Endothelial cell of umbilical vein (primary cell): ENCODE data around the gene PPP1R1B. TPM values are rescaled to one million over a fixed set of nuclear protein-coding genes. Genes with fewer than 3 reads are reported as not detected.

Experiments used
- BruUV-seq: library from RNA; stranded (reverse); fragments of 400-500 nt; replicated peaks from 2 replicates; lab custom pipeline; 2021; lab: Mats Ljungman, UMichigan
- CTCF ChIA-PET: fragments of 300-600, 350-600 bp; sonication (Branson Sonifier 250); formaldehyde crosslinking; loops from one replicate; lab custom pipeline; 2021; ENCODE audit warnings: antibody characterized with exemption, inconsistent platforms; lab: Charles Lee
- POLR2A ChIA-PET: fragments of 300-600, 350-600 bp; sonication (Branson Sonifier 250); formaldehyde crosslinking; loops from one replicate; lab custom pipeline; 2021; ENCODE audit warnings: antibody characterized with exemption, inconsistent platforms; lab: Charles Lee
- DNase-seq: peaks from one replicate; pipeline ENCODE4 v3.0.0-alpha.2; 2011; ENCODE audit warnings: low read depth, low spot score
- FAIRE-seq: peaks from 2 replicates; lab custom pipeline; 2011; peaks lifted over from hg19 to GRCh38; lab: Jason Lieb, UNC
- H2AFZ ChIP-seq: 2 replicates; pipeline ENCODE4 v1.6.0; 2012; ENCODE audit warnings: low read depth, low read length, control low read depth, inconsistent platforms
- H3K27ac ChIP-seq: 2 replicates; pipeline ENCODE4 v1.5.1; 2011; ENCODE audit warnings: low read depth, mild to moderate bottlenecking, control low read depth, low read length, moderate library complexity; ENCODE audit not compliant: insufficient read depth
- H3K27me3 ChIP-seq, 2 experiments: 2 replicates each; pipeline versions ENCODE4 v1.6.0 to v1.6.1; 2011; ENCODE audit warnings: low read length in 2 of 2, mixed read lengths in 1 of 2; ENCODE audit not compliant: control insufficient read depth in 2 of 2, insufficient read depth in 2 of 2
- H3K36me3 ChIP-seq, 2 experiments: 2 replicates in 1 of 2; 3 replicates in 1 of 2; pipeline ENCODE4 v1.5.1; 2011; ENCODE audit warnings: low read length in 2 of 2, mild to moderate bottlenecking in 1 of 2, moderate library complexity in 1 of 2; ENCODE audit not compliant: control insufficient read depth in 2 of 2, insufficient read depth in 2 of 2; ENCODE audit errors: extremely low read depth in 1 of 2
- H3K4me1 ChIP-seq: 3 replicates; pipeline ENCODE4 v1.5.1; 2011; ENCODE audit warnings: mild to moderate bottlenecking, low read length; ENCODE audit not compliant: control insufficient read depth, insufficient read depth; ENCODE audit errors: extremely low read depth
- H3K4me2 ChIP-seq: 2 replicates; pipeline ENCODE4 v1.6.1; 2011; ENCODE audit warnings: low read length, control low read depth, mixed read lengths; ENCODE audit not compliant: insufficient read depth
- H3K4me3 ChIP-seq, 3 experiments: fragments of 200-600 bp in 1 of 3; sonication (generic), shearing (Covaris generic) in 1 of 3; replicated peaks in 1 of 3; 2 replicates each; pipeline ENCODE4 v1.5.1; 2011 to 2016; ENCODE audit warnings: control low read depth in 3 of 3, low read length in 3 of 3, mild to moderate bottlenecking in 2 of 3, inconsistent platforms in 1 of 3, low read depth in 1 of 3, moderate library complexity in 1 of 3; ENCODE audit not compliant: insufficient read depth in 1 of 3
- H3K79me2 ChIP-seq: 2 replicates; pipeline ENCODE4 v1.6.0; 2012; ENCODE audit warnings: low read length, inconsistent platforms; ENCODE audit not compliant: control insufficient read depth, insufficient read depth
- H3K9ac ChIP-seq: replicated peaks from 2 replicates; pipeline ENCODE3; 2011; ENCODE audit warnings: low read length, control low read depth; ENCODE audit not compliant: insufficient read depth; ENCODE audit errors: extremely low read depth
- H3K9me1 ChIP-seq: replicated peaks from 3 replicates; pipeline ENCODE4 v1.6.0; 2011; ENCODE audit warnings: mild to moderate bottlenecking, low read length; ENCODE audit not compliant: control insufficient read depth, insufficient read depth; ENCODE audit errors: extremely low read depth
- H3K9me3 ChIP-seq: replicated peaks from 2 replicates; pipeline ENCODE4 v1.5.1; 2012; ENCODE audit warnings: low read length, inconsistent platforms; ENCODE audit not compliant: control insufficient read depth, insufficient read depth
- H4K20me1 ChIP-seq: replicated peaks from 2 replicates; pipeline ENCODE3; 2011; ENCODE audit warnings: mild to moderate bottlenecking, low read length; ENCODE audit not compliant: control insufficient read depth, insufficient read depth; ENCODE audit errors: extremely low read depth
- CTCF ChIP-seq, 2 donors: IDR thresholded peaks; 1 replicate in 1 of 2; 2 replicates in 1 of 2; pipeline ENCODE4 v1.5.1; 2011; ENCODE audit warnings: low read length in 2 of 2, mild to moderate bottlenecking in 2 of 2, moderate library complexity in 2 of 2, control low read depth in 1 of 2, inconsistent platforms in 1 of 2, low read depth in 1 of 2; ENCODE audit not compliant: insufficient read depth in 1 of 2; ENCODE audit errors: extremely low read depth in 1 of 2
- EZH2 ChIP-seq: IDR thresholded peaks from 2 replicates; pipeline ENCODE4 v1.6.1; 2012; ENCODE audit warnings: borderline replicate concordance, low read depth, mild to moderate bottlenecking, moderate library complexity, low read length, inconsistent platforms; ENCODE audit not compliant: severe bottlenecking
- FOS ChIP-seq: IDR thresholded peaks from 2 replicates; pipeline ENCODE4 v1.6.1; 2011; ENCODE audit warnings: mild to moderate bottlenecking, low read length, moderate library complexity, borderline replicate concordance; ENCODE audit not compliant: insufficient read depth
- GATA2 ChIP-seq: IDR thresholded peaks from 2 replicates; pipeline ENCODE4 v1.7.0; 2011; ENCODE audit warnings: low read depth, mild to moderate bottlenecking, moderate library complexity, mixed read lengths, low read length; ENCODE audit not compliant: insufficient read length, insufficient read depth
- JUN ChIP-seq: IDR thresholded peaks from 2 replicates; pipeline ENCODE4 v1.6.1; 2011; ENCODE audit warnings: borderline replicate concordance, low read depth; ENCODE audit not compliant: insufficient read length, insufficient read depth
- MAX ChIP-seq: IDR thresholded peaks from 2 replicates; pipeline ENCODE4 v1.6.1; 2011; ENCODE audit not compliant: insufficient read depth, insufficient read length
- MYC ChIP-seq: IDR thresholded peaks from one replicate; pipeline ENCODE4 v1.6.1; 2011; ENCODE audit warnings: mild to moderate bottlenecking, low read depth, low read length
- POLR2A ChIP-seq: IDR thresholded peaks from 2 replicates; pipeline ENCODE4 v1.6.1; 2012; ENCODE audit warnings: low read depth, mild to moderate bottlenecking, control low read depth, low read length
- POLR2AphosphoS5 ChIP-seq: IDR thresholded peaks from 2 replicates; pipeline ENCODE4 v1.6.1; 2012; ENCODE audit warnings: low read depth, mild to moderate bottlenecking, control low read depth, low read length, moderate library complexity; ENCODE audit not compliant: insufficient read depth
- dilution Hi-C: fragments of 300-500 bp; cut with MboI; formaldehyde crosslinking; loops from one replicate; pipeline ENCODE4 v1.15.0; 2019; ENCODE audit warnings: low sequenced_read_pairs; ENCODE audit not compliant: extremely low pct_ligation_motif_present
- intact Hi-C: fragments of 100-400 bp; cut with micrococcal nuclease; formaldehyde crosslinking; loops from one replicate; pipeline ENCODE4 v1.10.0; 2022
- polyA plus RNA-seq, 4 experiments: library from polyadenylated mRNA; depleted of rRNA in 3 of 4; stranded (reverse) in 3 of 4; unstranded in 1 of 4; fragments of >200 nt; gene quantifications; 2 replicates each; pipeline versions ENCODE4 v1.2.1 to v1.2.3, GENCODE V29; 2011 to 2012; ENCODE audit warnings: missing spikeins in 1 of 4
- total RNA-seq: library from RNA; stranded (reverse); gene quantifications from 2 replicates; pipeline ENCODE4 v1.2.3, GENCODE V29; 2021

PPP1R1B gene
- total and polyA plus RNA-seq, 2 donors (not counting 3 experiments of a cell fraction or from before 2014, with no cell fraction given): not detected

- CTCF ChIA-PET: interaction anchor here (1.0 to 2.0 kb wide), 9 partner anchors 10 to 34 kb away, joined by 3 to 19 read pairs (median 5); partner anchors contain the start of gene PNMT
- Histone ChIP-seq H2AFZ (no peak overlapping the region), H3K9ac (no peak overlapping the region), H3K9me3 (no peaks in the 10 kb centered on the region), H3K27ac (no peak overlapping the region), H3K4me1 (peaks cover 19% of the 10 kb centered on the region), H3K36me3 (no peaks in the 10 kb centered on the region), H3K4me2 (peak overlapping the region; percentile 81), H3K9me1 (no peaks in the 10 kb centered on the region), H3K4me3 (peak overlapping the region in 1 of 3 experiments; percentile 91), H3K27me3 (no peaks in the 10 kb centered on the region), H3K79me2 (peaks cover 19% of the 10 kb centered on the region), H4K20me1 (no peaks in the 10 kb centered on the region)
- TF ChIP-seq MAX: no peak
- no peak for TF ChIP-seq POLR2AphosphoS5
- TF ChIP-seq JUN: no peak
- TF ChIP-seq CTCF (IDR thresholded peaks at IDR 0.05; ENCODE audit: extremely low read depth in 1 of 2, insufficient read depth in 1 of 2, low read depth in 1 of 2, low read length in 2 of 2): no peak
- TF ChIP-seq FOS: no peak
- no peak for TF ChIP-seq POLR2A
- TF ChIP-seq MYC: no peak
- no peak for TF ChIP-seq EZH2
- no peak for TF ChIP-seq GATA2
- DNase-seq (no peak), FAIRE-seq (no peak)
- intact Hi-C loops (loop anchor here (5.0 kb wide), 1 partner anchor 114 kb away; no protein-coding TSS in a partner anchor), dilution Hi-C loops (loop anchor here (10.0 kb wide), 1 partner anchor 106 kb away; no protein-coding TSS in a partner anchor)
- POLR2A ChIA-PET: no interaction called here
- no TSS peak for BruUV-seq
Observed at GRCh38 chr17:39638317-39638716, 11.6 kb downstream of the PPP1R1B start.
